GM21576 (cell line): ENCODE data around the gene LIMA1.
"Not testable (repeated sequence)": the region's sequence is repeated elsewhere in the genome, so short reads cannot be mapped to it uniquely, and the experiment has no call there.

ENCODE experiments used
- ATAC-seq: cut with Tn5 transposase; IDR thresholded peaks from one replicate; pipeline ENCODE4 v1.9.1; 2021; ENCODE audit warnings: mild to moderate bottlenecking, moderate library complexity; ENCODE audit not compliant: unreplicated experiment

LIMA1 gene

DNA sequence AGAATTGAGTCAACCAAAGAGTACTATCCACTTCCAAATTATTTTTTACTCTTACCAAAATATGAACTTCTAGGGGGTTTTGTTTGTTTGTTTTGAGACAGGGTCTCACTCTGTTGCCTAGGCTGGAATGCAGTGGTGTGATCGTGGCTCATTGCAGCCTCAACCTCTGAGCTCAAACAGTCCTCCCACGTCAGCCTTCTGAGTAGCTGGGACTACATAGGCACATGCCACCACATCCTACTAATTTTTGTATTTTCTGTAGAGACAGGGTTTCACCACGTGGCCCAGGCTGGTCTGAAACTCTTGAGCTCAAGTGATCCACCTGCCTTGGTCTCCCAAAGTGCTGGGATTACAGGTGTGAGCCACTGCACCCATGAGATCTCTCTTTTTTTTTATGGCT, 7.4 kb upstream of the LIMA1 start:
- not testable (repeated sequence) for ATAC-seq

DNA sequence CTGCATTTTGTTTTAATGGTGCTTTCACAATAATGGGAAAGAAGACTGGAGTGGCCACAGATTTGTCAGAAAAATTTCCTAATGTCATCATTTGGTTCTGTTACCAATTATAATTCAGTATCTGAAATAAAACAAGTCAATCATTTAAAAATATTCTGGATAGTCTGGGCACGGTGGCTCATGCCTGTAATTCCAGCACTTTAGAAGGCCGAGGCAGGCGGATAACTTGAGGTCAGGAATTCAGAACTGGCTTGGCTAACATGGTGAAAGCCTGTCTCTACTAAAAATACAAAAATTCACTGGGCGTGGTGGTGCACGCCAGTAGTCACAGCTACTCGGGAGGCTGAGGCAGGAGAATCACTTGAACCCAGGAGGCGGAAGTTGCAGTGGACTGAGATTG, 4.0 kb upstream of the LIMA1 start:
- ATAC-seq = no peak

DNA sequence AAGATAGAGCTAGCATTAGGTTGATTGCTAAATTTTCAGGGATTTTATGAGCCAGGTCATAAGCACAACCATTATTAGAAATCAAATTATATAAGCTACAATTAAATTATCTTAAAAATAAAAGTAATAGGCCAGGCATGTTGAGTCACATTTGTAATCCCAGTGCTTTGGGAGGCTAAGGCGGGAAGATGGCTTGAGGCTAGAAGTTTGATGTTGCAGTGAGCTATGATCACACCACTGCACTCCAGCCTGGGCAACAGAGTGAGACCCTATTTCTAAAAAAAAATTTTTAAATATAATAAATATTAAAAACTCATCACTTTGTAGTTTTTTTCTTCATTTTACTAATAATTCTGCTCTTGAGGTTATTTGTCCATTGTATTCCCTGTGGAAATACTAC, 1.9 kb upstream of the LIMA1 start:
- ATAC-seq = no peak

DNA sequence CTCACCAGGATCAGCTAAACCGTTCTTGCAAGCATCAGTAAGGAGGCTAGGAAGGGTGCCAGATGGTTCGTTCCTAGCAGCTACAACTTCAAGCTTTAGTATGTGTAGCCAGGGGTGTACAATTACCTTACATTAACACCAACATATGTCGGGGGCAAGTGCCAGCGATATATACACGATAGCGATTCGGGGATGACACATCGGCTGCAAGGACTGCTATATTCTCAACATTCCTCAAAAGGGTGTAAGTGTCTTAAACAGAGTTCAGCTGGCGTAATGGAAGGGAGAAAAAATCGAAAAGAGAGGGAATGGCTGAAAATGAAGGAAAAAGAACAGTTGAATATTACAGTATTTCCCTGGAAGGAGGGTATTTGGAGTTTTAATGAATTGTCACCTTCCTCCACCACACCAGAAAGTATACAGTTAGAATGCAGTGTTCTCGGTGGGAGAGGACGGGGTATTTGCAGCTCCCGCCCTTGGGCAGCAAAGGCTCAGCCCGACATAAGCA, 545 bp downstream of the LIMA1 start:
- peak; percentile 36 for ATAC-seq

DNA sequence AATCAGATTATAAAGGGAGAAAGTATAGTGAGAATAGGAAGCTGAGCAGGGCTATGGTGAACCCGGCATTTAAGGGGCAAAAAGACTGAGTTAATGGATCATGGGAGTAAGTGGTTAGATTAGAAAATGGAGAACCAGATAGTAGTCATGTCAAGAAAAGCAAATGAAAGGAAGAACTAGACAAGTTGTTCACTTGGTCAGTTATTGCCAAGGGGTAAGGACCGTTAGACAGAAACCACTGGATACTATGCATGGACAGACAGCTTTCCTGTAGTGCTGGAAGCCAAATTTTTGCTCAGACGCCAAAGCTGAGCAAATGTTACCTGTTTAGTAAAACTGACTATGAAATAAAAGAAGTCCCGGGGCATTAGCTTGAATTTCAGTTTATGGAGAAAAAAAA, 3.8 kb downstream of the LIMA1 start:
- ATAC-seq = no peak

DNA sequence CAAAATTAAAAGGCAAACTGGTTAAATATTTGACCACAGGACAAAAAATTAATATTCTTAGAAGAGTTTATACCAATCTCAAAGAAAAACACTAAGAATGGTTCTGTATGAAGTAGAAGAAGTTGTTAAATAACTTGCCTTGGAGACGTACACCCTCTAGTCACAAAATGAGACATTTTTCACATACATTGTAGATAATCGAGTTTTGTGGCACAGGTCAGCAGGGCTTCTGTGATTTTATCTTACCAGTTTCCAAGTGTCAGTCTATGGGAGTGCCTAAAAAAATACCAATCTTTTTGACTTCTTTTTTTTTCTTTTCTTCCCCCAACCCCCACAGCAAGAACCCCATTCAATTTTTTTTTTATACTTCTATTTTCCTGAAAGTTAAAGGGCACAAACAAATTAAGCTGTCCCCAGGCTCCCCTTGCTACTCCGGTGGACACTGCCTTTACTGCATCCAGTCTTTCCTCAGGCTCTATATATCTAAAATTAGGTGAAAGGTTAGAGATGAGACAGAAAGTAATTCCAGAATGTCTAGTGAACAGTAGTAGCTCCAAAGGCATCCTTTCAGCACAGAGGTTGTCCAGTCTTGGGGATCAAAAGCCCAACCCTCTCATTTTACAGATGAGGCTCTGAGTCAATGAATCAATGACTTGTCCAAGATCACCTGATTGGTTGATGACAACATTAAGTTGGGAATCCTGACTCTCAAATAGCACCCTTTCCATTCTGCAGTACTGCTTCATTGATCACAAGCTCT, 6.2 kb downstream of the LIMA1 start:
- no peak for ATAC-seq

DNA sequence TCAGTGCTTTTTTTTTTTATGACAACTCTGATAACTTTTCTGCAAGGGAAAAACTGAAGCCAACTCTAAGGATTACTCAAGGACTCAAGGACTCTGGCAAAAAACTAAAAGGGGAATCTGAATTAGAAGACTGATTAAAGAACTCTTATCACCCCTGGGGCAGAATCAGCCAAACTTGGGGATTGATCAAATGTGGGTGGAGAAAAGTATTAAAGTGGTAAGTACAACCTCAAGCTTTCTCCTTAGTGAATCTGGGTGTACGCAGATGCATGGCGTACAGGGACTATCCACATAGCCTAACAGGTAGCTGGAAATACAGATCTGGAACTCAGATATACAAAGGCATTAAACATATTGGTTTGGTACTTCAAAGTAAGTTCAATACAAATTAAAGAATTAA, 7.3 kb downstream of the LIMA1 start:
- no peak for ATAC-seq

DNA sequence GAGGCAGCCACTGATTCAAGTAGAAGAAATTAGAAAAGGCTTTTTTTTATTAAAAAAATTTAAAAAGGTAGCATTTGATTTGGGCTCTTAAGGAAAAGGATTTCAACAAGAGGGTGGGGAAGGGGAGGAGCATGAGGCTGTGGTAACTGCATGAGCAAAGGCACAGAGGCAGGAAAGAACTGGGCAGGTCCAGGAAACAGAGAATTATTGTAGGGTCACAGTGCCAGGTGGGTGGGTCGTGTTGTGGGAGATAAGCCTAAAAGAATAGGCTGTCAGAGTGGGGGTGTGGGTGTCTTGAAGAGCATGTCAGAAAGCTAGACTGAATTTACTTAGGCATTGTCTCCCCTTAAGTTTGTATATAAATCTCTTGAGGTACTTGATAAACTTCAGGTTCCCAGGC, 7.8 kb downstream of the LIMA1 start:
- no peak for ATAC-seq

DNA sequence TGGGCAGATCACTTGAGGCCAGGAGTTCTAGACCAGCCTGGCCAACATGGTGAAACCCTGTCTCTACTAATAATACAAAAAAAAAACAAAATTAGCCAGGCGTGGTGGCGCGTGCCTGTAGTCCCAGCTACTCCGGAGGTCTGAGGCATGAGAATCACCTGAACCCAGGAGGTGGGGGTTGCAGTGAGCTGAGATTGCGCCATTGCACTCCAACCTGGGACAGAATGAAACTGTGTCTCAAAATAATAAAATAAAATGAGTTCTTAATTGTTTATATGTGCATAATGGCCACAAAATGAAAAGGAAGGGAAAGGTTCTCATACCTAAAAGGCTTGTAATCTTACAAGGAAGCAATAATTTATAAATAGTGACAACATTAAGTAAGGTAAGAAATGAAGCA, 8.2 kb downstream of the LIMA1 start:
- ATAC-seq = not testable (repeated sequence)

DNA sequence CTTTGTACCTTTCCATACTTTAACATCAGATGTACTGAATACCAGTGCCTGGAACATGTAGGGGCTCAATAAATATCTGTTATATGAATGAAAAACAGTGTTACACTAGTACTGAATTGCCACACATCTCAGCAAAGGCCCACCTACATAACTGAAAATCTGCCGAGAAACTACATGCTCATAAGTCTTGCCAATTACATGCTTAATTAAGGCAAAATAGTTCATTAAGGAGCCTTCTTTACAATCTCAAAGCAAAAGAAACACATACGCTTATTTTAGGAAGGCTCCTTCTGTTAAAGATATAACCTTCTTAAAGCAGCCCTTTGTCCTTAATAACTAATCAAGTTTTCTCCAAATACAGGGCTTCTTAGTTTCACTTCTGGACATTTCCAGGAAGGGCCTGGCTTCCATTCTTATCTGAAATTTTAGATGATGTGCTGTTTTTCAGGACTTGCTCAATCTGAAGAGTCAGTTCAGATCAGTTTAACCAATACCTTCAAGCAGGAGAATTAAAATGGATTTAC, 11.5 kb downstream of the LIMA1 start:
- no peak for ATAC-seq

DNA sequence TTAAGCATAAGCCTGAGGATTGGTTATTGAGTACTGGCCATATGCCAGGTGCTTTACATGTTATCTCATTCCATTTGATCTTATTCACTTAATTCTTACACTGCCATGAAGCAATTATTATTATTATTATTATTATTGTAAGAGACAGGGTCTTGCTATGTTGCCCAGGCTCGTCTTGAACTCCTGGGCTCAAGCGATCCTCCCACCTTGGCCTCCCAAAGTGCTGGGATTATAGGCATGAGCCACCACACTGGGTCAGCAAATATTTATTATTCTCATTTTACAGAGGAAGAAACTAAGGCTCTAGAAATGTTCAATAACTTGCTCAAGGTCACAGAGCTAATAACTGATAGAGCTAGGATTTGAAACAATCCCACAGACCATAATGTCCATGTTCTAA, 14.8 kb downstream of the LIMA1 start:
- ATAC-seq = no peak

DNA sequence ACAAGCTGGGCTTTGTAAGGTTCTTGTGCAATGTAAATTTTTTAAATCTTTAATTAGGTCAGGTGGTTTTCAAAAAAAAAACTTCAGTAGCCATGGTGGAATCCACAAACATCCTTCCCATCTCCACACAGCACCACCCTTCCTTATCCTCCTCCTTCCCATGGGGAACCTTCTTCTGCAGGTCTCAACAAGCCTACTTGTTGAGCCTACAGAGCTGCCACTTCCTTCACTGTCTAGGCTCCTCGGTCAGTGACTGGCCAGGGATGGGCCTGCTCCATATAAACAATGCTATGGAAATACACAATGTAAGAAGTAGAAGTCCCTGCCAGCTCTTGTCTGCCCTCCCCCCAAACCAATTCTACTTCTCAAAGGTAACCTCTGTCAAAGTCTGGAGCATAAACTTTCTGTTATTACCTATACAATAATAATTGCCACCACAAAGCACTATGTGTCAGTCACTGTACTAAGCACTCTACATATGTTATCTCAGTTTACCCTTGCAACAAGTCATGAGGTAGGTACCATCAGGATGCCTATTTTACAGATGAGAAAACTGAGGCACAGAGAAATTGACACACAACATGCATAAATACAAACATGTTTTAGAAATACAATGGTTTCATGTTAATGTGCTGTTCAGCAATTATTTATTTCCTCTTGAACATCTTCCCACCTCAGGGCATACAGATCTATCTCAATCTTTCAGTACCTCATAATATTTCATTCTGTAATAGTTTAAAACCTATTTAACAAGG, 17.4 kb downstream of the LIMA1 start:
- ATAC-seq = no peak

DNA sequence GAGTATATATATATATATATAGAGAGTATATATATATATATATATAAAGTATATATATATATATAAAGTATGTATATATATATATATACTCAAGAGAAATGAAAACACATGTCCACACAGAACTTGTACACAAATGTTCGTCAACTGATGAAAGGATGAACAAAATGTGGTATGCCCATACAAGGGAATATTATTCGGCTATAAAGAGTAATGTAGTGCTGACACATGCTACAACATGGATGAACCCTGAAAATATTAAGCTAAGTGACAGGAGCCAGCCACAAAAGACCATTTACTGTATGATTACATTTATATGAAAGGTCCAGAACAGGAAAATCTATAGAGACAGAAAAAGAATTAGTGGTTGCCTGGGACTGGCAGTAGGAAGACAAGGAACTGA, 19.5 kb downstream of the LIMA1 start:
- ATAC-seq = no peak

DNA sequence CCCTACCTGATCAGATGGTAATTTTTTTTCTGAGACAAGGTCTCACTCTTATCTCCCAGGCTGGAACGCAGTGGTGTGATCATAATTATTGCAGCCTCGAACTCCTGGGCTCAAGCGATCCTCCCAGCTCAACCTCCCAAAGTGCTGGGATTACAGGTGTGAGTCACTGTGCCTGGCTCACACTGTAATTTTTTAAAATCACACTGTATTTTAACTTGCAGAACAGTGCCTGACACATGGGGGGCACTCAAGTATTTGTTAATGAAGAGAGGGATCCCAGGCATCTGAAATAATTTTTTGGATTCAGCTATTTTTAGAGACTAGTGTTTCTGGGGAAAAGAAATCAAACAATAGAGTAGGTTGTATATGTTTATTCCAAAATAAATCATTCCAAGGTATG, 21.7 kb downstream of the LIMA1 start:
- ATAC-seq = no peak

DNA sequence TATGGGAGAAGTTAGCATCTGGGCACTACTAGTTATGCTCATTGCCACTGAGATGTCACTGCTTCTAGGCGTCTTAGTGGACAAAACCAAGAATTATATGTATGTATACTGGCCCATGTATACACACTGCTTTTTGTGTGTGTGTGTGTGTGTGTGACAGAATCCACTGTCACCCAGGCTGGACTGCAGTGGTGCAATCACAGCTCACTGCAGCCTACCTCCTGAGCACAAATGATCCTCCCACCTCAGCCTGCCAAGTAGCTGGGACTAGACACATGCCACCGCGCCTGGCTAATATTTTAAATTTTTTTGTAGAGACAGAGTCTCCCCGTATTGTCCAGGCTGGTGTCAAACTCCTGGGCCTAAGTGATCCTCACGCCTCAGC, 25.2 kb downstream of the LIMA1 start:
- ATAC-seq = no peak

DNA sequence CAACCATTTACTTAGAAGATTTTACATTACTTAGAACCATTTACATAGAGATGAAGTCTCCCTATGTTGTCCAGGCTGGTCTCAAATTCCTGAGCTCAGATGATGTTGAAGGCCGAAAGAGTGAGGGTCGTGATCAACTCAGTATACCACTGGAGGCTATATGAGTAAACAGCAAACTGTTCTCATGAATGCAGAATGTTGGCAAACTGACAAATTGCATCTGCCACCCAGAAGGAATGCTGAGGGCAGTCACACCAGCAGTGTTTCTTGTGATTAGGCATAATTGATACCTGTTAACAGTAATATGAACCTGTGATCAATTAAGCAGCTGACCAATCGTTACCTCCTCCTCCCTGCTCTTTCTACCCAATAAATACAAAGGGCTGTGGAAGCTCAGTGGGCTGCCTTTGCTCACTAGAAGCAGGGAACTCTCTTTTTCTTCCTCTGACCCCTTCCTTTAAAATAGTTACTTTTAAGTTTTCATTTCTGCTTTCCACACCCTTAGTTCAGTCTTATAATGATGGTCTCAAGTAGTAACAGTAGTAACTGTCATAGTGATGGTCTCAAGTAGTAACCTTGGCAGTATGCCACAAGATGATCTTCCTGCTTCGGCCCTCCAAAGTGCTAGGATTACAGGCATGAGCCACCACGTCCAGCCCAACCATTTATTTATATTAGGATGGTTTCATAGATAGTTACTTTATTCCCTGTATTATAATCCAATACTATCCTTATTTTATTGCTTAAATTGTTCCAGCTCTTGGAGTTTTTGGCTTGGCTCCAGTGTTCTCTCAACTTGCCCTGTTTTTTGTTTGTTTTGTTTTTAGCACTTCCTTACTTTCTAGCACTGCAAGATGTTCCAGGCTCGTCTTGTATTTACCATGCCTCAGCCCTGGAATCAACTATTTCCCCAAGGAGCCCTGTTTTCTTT, 25.8 kb downstream of the LIMA1 start:
- no peak for ATAC-seq

DNA sequence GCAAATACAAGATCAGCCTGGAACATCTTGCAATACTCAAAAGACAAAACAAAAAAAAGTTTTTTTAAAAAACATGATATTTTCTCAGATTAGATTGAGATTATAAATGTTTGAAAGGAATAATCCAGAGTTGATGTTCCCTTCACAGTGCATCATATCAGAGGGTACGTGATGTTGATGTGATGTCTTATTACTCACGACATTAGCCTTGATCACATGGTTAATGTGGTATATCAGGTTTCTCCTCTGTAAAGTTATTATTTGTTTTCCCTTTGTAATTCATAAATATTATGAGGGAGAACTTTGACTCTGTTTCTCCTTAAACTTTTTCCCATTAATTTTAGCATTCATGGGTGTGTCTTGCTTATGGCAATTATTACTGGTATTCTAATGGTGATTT, 26.6 kb downstream of the LIMA1 start:
- no peak for ATAC-seq

DNA sequence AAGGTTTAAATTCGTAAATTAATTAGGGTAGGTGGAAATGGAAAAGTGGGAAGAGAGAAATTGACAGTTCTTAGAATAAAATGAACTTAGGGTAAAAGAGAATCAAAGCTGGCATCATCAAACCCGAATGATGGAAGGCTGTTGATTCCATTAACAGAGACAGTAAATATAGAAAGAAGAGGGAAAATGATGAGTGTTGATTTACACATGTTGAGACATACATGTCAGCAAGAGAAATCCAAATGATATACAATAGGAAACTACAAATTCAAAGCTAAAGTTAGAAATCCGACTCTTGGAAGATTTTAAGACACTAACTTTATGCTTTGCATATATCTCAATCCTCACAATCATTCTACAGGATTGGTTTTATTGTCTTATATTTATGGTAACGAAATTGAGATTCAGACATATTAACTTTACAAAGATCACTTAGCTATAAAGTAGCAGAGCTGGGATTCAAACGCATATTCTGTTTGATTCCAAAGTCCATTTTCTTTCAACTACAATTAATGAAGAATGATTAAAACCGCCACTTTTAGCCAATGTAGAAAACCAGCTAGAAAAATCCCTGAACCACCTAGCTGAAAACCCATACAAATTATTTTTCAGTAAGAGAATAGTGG, 30.2 kb downstream of the LIMA1 start:
- no peak for ATAC-seq

DNA sequence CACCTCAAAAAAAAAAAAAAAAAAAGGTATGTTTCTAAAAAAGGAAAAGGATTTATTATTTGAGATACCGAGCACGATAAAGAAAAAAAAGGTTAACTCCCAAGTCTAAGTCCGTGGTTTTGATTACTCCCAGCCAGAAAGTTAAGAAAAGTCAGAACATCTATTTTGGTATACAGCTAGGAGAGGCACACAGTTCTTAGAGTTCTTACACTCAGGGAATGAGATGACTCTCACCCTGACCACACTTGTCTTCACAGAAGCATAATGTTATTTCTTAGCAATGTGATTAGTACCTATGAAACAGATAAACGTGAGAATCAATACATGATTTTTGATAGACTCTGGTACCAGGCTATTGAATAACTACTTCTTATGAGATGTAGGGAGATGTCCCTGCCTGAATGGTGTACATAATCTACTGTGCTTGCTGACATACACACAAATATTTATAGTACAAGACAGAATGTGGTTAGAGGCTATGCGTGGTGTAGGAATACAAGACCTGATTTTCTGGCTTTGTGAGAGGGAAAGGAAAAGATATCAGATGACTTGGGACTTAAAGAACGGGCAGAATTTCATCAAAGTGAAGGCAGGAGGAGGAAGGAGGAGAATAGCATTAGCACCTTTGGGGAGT, 31.6 kb downstream of the LIMA1 start:
- no peak for ATAC-seq
